AG09319 (cell line): Measurements from ENCODE around the gene MARCHF9.
"Not testable (repeated sequence)": the region's sequence is repeated elsewhere in the genome, so short reads cannot be mapped to it uniquely, and the experiment has no call there.

Source experiments
- DNase-seq: peaks from one replicate; pipeline ENCODE4 v3.0.0-alpha.2; 2010; ENCODE audit warnings: low read depth; ENCODE audit errors: extremely low read depth
- CTCF ChIP-seq: IDR thresholded peaks from 2 replicates; pipeline ENCODE4 v1.5.1; 2011; ENCODE audit warnings: low read depth, mild to moderate bottlenecking, inconsistent platforms, low read length, moderate library complexity

Gene MARCHF9

GRCh38 chr12:57772429-57773322, 17.8 kb downstream of the MARCHF9 start, which contains the start of gene EEF1AKMT3:
TSS of gene EEF1AKMT3 (plus strand) at chr12:57772614. CDS start at chr12:57772725, 111 bp downstream.
- no peak for TF ChIP-seq CTCF
- DNase-seq, result no peak

DNA sequence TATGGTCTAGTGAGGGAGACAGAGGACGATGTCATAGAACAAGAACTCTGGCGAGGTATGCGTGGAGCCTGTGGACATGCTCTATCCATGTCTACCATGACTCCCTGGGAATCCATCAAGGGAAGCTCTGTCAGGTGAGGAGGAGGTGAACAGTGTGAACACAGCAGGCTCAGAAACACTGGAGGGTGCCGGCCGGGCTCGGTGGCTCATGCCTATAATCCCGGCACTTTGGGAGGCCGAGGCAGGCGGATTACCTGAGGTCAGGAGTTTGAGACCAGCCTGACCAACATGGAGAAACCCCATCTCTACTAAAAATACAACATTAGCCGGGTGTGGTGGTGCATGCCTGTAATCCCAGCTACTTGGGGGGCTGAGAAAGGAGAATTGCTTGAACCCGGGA, 19.7 kb downstream of the MARCHF9 start:
- DNase-seq, result not testable (repeated sequence)

DNA sequence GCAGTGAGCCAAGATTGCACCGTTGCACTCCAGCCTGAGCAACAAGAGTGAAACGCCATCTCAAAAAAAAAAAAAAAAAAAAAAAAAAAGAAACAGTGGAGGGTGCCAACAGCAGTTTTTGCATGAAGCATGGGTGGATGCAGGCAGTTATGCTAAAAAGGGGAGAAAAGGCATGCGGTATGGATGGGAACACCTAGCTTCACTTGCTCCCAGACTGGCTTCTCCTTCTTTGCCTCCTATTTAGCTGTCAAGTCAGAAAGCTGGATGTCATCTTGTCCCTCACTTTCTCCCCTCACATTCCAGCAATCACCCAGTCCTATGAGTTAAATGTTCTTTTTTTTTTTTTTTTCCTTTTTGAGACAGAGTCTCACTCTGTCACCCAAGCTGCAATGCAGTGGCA, 20.1 kb downstream of the MARCHF9 start:
- TF ChIP-seq CTCF, result no peak
- no peak for DNase-seq

GRCh38 chr12:57775563-57776246, 20.8 kb downstream of the MARCHF9 start:
- no peak for TF ChIP-seq CTCF
- no peak for DNase-seq

DNA sequence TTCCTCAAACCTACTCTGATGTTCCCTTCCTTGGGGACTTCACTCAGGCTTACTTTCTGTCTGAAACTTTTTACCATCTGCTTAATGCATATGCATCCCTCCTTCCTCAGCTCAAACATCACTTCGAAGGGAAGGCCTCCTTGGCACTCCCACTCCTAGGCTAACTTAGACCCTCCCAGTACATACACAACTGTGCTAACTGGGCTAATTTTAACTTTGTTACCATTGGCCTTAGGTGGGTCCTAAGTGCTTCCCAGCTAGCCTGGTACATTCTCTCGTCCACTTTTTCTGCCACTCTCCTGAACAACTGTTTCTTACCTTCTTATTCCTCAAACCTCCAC, 21.3 kb downstream of the MARCHF9 start:
- DNase-seq, result no peak
- no peak for TF ChIP-seq CTCF

GRCh38 chr12:57777367-57777766, 22.5 kb downstream of the MARCHF9 start:
- no peak for DNase-seq
- no peak for TF ChIP-seq CTCF

- no peak for TF ChIP-seq CTCF
- DNase-seq, result no peak
These were observed 23.0 kb downstream of the MARCHF9 start for GRCh38 chr12:57777911-57778310.

DNA sequence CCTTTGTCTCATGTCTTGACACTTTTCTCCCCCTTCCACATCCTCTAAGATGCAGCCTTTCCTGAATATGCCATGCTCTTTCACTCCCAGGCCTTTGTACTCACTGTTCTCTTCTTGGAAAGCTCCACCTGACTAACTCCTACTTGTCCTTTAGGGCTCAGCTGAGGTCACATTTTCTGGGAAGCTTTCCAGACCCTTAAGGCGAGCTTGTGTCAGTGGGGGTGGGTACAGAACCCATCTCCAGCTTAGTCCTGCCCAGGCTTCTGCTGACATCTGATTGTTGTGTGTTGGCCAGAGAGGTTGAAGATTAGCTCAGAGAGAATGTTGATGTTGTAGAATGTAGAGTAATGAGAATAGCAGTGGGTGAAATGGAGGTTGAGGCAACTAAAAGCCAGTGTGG, 24.8 kb downstream of the MARCHF9 start:
- no peak for DNase-seq
- no peak for TF ChIP-seq CTCF
